MM.1S (cell line): ENCODE measurements around the gene RABGAP1L.

Experiments
- CTCF ChIP-seq: fragments of 300-600 bp; sonication (generic); IDR thresholded peaks from 2 replicates; pipeline ENCODE4 v1.5.1; 2016; ENCODE audit warnings: antibody characterized with exemption, low read length, mixed read lengths
- EZH2phosphoT487 ChIP-seq: fragments of 300-600 bp; sonication (generic); IDR thresholded peaks from 2 replicates; pipeline ENCODE4 v1.6.1; 2018; ENCODE audit warnings: antibody characterized with exemption, low read length

- no peak for TF ChIP-seq CTCF
- TF ChIP-seq EZH2phosphoT487, result no peak
These were observed 6.1 kb upstream of the RABGAP1L start for GRCh38 chr1:174153085-174153824.
